Measurements from ENCODE around the gene NPPC.

DNA sequence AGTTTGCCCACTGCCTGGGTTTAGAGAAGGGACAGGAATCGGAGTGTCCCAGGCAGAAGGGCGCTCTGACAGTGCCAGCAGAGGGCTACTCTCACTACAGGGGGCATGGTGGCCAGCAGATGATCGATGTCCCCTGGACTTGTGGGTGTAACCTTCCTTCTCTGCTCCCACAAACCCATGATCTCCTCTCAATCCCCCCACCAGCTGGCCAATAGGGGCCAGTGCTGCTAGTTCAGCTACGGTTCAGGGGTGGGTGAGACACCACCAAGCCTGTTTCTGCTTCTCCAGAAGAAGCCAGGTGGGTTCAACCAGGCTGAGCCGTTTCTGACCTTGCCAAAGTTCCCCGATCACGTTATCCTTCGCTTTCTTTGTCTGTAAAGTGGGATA is 1.3 kb downstream of the NPPC start:
- TF ChIP-seq, protein P1, sequence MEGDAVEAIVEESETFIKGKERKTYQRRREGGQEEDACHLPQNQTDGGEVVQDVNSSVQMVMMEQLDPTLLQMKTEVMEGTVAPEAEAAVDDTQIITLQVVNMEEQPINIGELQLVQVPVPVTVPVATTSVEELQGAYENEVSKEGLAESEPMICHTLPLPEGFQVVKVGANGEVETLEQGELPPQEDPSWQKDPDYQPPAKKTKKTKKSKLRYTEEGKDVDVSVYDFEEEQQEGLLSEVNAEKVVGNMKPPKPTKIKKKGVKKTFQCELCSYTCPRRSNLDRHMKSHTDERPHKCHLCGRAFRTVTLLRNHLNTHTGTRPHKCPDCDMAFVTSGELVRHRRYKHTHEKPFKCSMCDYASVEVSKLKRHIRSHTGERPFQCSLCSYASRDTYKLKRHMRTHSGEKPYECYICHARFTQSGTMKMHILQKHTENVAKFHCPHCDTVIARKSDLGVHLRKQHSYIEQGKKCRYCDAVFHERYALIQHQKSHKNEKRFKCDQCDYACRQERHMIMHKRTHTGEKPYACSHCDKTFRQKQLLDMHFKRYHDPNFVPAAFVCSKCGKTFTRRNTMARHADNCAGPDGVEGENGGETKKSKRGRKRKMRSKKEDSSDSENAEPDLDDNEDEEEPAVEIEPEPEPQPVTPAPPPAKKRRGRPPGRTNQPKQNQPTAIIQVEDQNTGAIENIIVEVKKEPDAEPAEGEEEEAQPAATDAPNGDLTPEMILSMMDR (IDR thresholded peaks at IDR 0.05; ENCODE audit: poor library complexity, severe bottlenecking): no peak
- no peak for TF ChIP-seq POLR2AphosphoS5 (IDR thresholded peaks at IDR 0.05)
- no peak for TF ChIP-seq EZH2 (IDR thresholded peaks at IDR 0.05; ENCODE audit: borderline replicate concordance, insufficient read depth, low read length, poor library complexity, severe bottlenecking)
- TF ChIP-seq MXI1 (conservative IDR thresholded peaks at IDR 0.05; ENCODE audit: poor library complexity, severe bottlenecking): no peak
- TF ChIP-seq SMC3 (conservative IDR thresholded peaks at IDR 0.05; ENCODE audit: poor library complexity): no peak
- no peak for TF ChIP-seq TAF1 (IDR thresholded peaks at IDR 0.05; ENCODE audit: low read depth)
- TF ChIP-seq, protein P2, sequence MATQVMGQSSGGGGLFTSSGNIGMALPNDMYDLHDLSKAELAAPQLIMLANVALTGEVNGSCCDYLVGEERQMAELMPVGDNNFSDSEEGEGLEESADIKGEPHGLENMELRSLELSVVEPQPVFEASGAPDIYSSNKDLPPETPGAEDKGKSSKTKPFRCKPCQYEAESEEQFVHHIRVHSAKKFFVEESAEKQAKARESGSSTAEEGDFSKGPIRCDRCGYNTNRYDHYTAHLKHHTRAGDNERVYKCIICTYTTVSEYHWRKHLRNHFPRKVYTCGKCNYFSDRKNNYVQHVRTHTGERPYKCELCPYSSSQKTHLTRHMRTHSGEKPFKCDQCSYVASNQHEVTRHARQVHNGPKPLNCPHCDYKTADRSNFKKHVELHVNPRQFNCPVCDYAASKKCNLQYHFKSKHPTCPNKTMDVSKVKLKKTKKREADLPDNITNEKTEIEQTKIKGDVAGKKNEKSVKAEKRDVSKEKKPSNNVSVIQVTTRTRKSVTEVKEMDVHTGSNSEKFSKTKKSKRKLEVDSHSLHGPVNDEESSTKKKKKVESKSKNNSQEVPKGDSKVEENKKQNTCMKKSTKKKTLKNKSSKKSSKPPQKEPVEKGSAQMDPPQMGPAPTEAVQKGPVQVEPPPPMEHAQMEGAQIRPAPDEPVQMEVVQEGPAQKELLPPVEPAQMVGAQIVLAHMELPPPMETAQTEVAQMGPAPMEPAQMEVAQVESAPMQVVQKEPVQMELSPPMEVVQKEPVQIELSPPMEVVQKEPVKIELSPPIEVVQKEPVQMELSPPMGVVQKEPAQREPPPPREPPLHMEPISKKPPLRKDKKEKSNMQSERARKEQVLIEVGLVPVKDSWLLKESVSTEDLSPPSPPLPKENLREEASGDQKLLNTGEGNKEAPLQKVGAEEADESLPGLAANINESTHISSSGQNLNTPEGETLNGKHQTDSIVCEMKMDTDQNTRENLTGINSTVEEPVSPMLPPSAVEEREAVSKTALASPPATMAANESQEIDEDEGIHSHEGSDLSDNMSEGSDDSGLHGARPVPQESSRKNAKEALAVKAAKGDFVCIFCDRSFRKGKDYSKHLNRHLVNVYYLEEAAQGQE (IDR thresholded peaks at IDR 0.05; ENCODE audit: borderline replicate concordance): no peak
- TF ChIP-seq RAD21 (conservative IDR thresholded peaks at IDR 0.05): no peak
- TF ChIP-seq EP300 (conservative IDR thresholded peaks at IDR 0.05; ENCODE audit: poor library complexity, severe bottlenecking): no peak
